Hippocampal formation (tissue), 2 donors: ENCODE data around the gene ASZ1.

Source experiments
- DNase-seq, 2 donors: peaks; one replicate each; lab custom pipeline; 2025; lab: John Stamatoyannopoulos, UW

Gene ASZ1

GRCh38 chr7:117338020-117338419 lies 89.3 kb downstream of the ASZ1 start:
- DNase-seq: no peak

- DNase-seq: no peak
These were observed 94.1 kb downstream of the ASZ1 start for GRCh38 chr7:117333168-117333567.

- DNase-seq: no peak
These were observed 95.3 kb downstream of the ASZ1 start for GRCh38 chr7:117332031-117332430.

GRCh38 chr7:117325836-117326235 lies 101.5 kb downstream of the ASZ1 start:
- no peak for DNase-seq

GRCh38 chr7:117324960-117325359 lies 102.3 kb downstream of the ASZ1 start:
- no peak for DNase-seq

GRCh38 chr7:117323851-117324711 lies 103.2 kb downstream of the ASZ1 start:
- no peak for DNase-seq

GRCh38 chr7:117323305-117323850 lies 103.9 kb downstream of the ASZ1 start:
- DNase-seq: no peak

GRCh38 chr7:117322741-117323304 lies 104.5 kb downstream of the ASZ1 start, which contains the start of gene WNT2:
Gene WNT2 (minus strand): TSS chr7:117323058. CDS start chr7:117322989, 69 bp downstream.
- no peak for DNase-seq

GRCh38 chr7:117320523-117320922 lies 106.8 kb downstream of the ASZ1 start:
- no peak for DNase-seq

GRCh38 chr7:117319181-117319580 lies 108.1 kb downstream of the ASZ1 start:
- no peak for DNase-seq

GRCh38 chr7:117313582-117313981 lies 113.7 kb downstream of the ASZ1 start:
- DNase-seq: no peak
